Measurements from ENCODE around the gene YTHDF2. TPM values are rescaled to one million over a fixed set of nuclear protein-coding genes. Genes with fewer than 3 reads are reported as not detected.

Gene YTHDF2
- total and polyA plus RNA-seq, 7 donors: 27.0 to 47.0 (median 40.5) TPM

DNA sequence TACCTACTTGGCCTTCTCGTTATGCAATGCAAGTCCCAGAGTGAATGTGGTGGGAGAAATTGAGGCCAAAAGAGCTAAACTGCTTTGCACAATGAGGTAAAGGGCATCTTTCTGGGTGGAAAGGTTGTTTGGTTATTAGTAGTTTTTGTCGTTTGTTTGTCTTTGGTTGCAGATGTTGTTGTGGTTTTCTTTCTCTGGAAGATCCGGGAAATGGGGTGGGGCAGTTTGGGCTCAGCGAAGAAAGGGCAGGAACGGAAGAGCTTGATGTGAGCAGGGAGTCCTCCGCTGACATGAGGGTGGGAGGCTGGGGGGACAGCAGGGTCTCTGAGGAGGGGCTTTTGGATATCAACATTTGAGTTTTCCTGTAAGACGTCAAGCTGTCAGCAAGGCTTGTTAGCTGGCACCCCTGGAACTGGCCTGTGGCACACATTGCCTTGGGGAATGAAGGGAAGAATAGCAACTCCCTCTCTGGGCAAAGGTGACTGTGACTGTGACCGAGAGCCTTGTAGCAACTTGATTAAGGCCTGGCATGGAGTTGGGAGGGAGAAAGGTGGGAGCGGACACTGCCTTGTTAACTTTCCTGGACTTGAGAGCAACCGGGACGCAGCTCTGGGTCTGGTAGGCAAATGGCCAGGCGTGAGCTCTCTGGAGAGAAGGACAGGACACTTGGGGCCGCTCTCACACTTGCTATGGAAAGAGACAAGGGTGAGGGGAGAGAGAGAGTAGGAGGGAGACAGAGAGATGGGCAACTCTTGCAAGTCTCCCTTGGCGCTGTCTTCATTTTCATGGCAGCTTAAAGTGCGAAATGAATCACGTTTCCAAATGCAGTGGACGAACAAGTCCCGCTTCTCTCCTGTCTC lies 59.8 kb downstream of the YTHDF2 start:
- Histone ChIP-seq H3K4me1 (no peaks in the 10 kb centered on the region), H3K36me3 (no peaks in the 10 kb centered on the region), H3K27ac (no peak overlapping the region), H3K27me3 (peaks cover 0 to 8% (median 0%) of the 10 kb centered on the region in 3 donors), H3K9me3 (no peaks in the 10 kb centered on the region), H3K4me3 (no peak overlapping the region)
- 55 to 69% methylated on average over 18 of the region's 18 CpGs for WGBS, 2 donors
- intact Hi-C loops (cut with DNase I): no loop called here
- no peak for DNase-seq
- no peak for TF ChIP-seq POLR2AphosphoS5 (IDR thresholded peaks at IDR 0.05)
- no peak for TF ChIP-seq POLR2A (IDR thresholded peaks at IDR 0.05)
- no peak for TF ChIP-seq EP300 (IDR thresholded peaks at IDR 0.05)
- TF ChIP-seq, protein P1, sequence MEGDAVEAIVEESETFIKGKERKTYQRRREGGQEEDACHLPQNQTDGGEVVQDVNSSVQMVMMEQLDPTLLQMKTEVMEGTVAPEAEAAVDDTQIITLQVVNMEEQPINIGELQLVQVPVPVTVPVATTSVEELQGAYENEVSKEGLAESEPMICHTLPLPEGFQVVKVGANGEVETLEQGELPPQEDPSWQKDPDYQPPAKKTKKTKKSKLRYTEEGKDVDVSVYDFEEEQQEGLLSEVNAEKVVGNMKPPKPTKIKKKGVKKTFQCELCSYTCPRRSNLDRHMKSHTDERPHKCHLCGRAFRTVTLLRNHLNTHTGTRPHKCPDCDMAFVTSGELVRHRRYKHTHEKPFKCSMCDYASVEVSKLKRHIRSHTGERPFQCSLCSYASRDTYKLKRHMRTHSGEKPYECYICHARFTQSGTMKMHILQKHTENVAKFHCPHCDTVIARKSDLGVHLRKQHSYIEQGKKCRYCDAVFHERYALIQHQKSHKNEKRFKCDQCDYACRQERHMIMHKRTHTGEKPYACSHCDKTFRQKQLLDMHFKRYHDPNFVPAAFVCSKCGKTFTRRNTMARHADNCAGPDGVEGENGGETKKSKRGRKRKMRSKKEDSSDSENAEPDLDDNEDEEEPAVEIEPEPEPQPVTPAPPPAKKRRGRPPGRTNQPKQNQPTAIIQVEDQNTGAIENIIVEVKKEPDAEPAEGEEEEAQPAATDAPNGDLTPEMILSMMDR (IDR thresholded peaks at IDR 0.05): no peak

DNA sequence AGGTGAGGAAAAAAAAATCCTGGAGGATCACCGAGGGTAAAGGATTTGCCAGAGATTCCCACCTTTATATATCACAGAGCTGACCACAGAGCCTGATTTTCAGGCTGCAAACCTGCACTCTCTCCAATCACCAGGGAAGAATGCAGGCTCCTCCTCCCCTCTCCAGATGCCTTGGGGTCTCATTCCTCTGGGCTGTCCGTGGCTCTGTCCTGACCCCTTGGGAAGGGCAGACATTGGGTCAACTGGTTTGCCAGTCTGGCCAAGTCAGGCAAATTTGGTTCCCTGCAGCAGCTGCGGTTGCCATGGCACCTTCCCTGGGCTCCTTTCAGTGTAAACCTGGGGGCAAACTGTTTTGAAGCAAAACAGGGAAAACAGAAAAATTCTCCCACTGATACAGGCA lies 63.6 kb downstream of the YTHDF2 start:
- no peak for DNase-seq
- no peak overlapping the region for H3K27ac ChIP-seq
- intact Hi-C loops (cut with DNase I): no loop called here
- no peaks in the 10 kb centered on the region for H3K36me3 ChIP-seq
- no peak for TF ChIP-seq EP300 (IDR thresholded peaks at IDR 0.05)
- no peak for TF ChIP-seq POLR2AphosphoS5 (IDR thresholded peaks at IDR 0.05)
- TF ChIP-seq, protein P1 (IDR thresholded peaks at IDR 0.05): no peak
- no peak for TF ChIP-seq POLR2A (IDR thresholded peaks at IDR 0.05)
- peaks cover 0 to 4% (median 0%) of the 10 kb centered on the region in 3 donors for H3K27me3 ChIP-seq
- no peak overlapping the region for H3K4me3 ChIP-seq
- no peaks in the 10 kb centered on the region for H3K9me3 ChIP-seq
- H3K4me1 ChIP-seq: no peaks in the 10 kb centered on the region
- 61 to 65% methylated on average over 3 of the region's 3 CpGs for WGBS, 2 donors

DNA sequence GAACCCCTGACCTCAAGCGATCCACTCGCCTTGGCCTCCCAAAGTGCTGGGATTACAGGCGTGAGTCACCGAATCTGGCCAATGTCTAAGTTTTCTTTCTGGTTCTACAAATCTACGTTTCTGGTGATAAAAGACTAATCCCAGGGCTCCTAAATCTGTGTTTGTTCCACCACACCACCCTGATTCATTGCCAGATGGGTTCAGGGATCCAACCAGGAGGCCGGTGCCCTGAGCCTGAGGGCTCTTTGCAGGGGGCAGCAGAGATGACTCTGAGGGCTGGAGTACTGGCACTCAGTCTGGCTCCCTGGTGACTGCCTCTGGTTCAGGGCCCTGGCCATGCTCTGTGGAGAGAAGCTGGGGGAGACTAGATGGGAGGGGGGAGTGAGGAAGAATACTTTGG lies 64.7 kb downstream of the YTHDF2 start:
- intact Hi-C loops (cut with DNase I): no loop called here
- H3K27ac ChIP-seq: no peak overlapping the region
- H3K4me1 ChIP-seq: no peaks in the 10 kb centered on the region
- DNase-seq: no peak
- H3K9me3 ChIP-seq: no peaks in the 10 kb centered on the region
- H3K4me3 ChIP-seq: no peak overlapping the region
- TF ChIP-seq POLR2A (IDR thresholded peaks at IDR 0.05) (no peak), POLR2AphosphoS5 (IDR thresholded peaks at IDR 0.05) (no peak), EP300 (IDR thresholded peaks at IDR 0.05) (no peak)
- TF ChIP-seq, protein P1 (IDR thresholded peaks at IDR 0.05): no peak
- 89 to 94% methylated on average over 6 of the region's 6 CpGs for WGBS, 2 donors
- no peaks in the 10 kb centered on the region for H3K36me3 ChIP-seq
- H3K27me3 ChIP-seq: peaks cover 0 to 3% (median 0%) of the 10 kb centered on the region in 3 donors

DNA sequence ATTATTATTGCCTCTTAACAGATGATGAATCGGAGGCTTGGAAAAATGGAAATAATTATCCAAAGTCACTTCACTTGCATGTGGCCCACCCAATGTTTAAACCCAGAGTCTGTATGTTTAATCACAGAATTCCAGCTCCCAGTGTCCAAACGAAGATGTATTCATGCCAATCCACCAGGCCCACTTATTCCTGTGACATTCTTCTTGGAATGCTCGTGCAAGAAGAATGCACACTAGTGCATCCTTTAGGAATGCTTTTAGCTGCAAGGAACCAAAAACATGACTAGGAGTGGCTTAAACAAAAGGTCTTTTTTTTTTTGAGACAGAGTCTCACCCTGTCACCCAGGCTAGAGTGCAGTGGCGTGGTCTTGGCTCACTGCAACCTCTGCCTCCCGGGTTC lies 66.3 kb downstream of the YTHDF2 start:
- H3K9me3 ChIP-seq: no peaks in the 10 kb centered on the region
- no peak overlapping the region for H3K27ac ChIP-seq
- H3K4me1 ChIP-seq: no peaks in the 10 kb centered on the region
- H3K4me3 ChIP-seq: no peak overlapping the region
- H3K36me3 ChIP-seq: no peaks in the 10 kb centered on the region
- WGBS, 2 donors: 79 to 81% methylated on average over 5 of the region's 5 CpGs
- DNase-seq: no peak
- peaks cover 0 to 3% (median 0%) of the 10 kb centered on the region in 3 donors for H3K27me3 ChIP-seq
- TF ChIP-seq, protein P1 (IDR thresholded peaks at IDR 0.05): no peak
- no peak for TF ChIP-seq POLR2AphosphoS5 (IDR thresholded peaks at IDR 0.05)
- TF ChIP-seq EP300 (IDR thresholded peaks at IDR 0.05): no peak
- TF ChIP-seq POLR2A (IDR thresholded peaks at IDR 0.05): no peak
- intact Hi-C loops (cut with DNase I): no loop called here

Data from sigmoid colon (tissue), 7 donors.